ENCODE results near the gene ANTXR1.
A peak's percentile ranks its signal among the peaks of the same experiment; 100 is the strongest.

Gene ANTXR1

GRCh38 chr2:69102041-69102593 is 89.1 kb downstream of the ANTXR1 start:
- no peak for DNase-seq

- DNase-seq, result no peak
Observed at GRCh38 chr2:69103419-69103818, 90.4 kb downstream of the ANTXR1 start.

- no peak for DNase-seq
Observed at GRCh38 chr2:69104261-69104660, 91.3 kb downstream of the ANTXR1 start.

GRCh38 chr2:69109255-69109654 is 96.3 kb downstream of the ANTXR1 start:
- DNase-seq, result no peak

- no peak for DNase-seq
Observed at GRCh38 chr2:69111076-69111475, 98.1 kb downstream of the ANTXR1 start.

- no peak for DNase-seq
Observed at GRCh38 chr2:69113627-69114026, 100.6 kb downstream of the ANTXR1 start.

- DNase-seq, result no peak
Observed at GRCh38 chr2:69114534-69114933, 101.6 kb downstream of the ANTXR1 start.

DNA sequence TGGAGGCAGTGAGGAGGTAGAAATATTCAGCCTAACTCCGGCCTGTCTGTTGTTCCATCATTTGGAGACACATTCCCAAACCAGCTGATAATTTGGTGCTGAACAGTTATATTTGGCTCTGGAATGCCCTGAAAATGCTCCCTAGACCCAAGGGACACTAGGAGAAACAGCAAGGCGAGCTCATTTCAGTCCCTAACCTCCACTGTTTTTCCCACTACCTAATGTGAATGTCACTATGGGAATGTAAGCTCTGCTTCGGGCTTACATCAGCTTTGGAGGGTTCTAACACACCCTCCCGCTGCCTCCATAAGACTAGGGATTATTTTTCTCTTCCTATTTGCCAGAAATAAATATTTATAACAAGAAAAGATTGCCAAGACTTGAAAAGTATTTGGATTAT is 103.5 kb downstream of the ANTXR1 start:
- DNase-seq, result no peak

DNA sequence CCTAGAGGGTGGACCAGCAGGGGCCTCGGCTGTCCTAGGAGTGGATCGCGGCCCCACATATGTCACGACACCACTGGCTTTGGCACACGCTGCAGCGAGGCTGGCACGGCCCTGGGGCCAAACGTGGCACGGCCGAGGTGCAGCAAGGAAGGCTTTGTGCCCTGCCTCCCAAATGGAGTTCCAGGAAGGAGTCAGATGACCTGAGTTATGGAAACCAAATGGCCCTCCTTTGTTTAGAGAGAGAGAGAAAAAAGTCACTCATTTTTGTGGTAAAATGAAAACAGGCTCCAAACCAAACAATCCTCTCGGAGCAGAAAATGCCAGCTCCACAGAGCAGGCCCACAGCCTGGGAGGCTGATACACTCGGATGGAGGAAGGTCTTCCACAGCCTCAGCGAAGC is 105.6 kb downstream of the ANTXR1 start:
- no peak for DNase-seq

GRCh38 chr2:69119104-69119894 is 106.3 kb downstream of the ANTXR1 start:
- DNase-seq, result no peak

DNA sequence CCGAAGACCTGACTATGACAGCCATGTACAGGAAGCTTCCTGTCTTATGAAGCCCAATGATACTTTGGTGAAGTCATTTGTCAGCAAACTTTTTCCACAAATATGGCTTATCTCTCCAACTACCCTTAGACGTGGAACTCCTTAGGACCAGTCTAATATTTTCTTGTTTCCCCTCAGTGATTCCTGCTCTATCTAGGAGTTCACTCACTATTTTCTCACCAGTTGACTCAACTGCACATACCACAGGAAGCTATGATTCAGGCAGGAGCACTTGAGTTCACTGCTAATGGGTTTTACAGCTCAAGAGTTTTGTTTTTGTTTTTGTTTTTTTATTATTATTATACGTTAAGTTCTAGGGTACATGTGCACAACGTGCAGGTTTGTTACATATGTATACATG is 109.3 kb downstream of the ANTXR1 start:
- DNase-seq, result no peak

- DNase-seq, result no peak
Observed at GRCh38 chr2:69123182-69123581, 110.2 kb downstream of the ANTXR1 start.

DNA sequence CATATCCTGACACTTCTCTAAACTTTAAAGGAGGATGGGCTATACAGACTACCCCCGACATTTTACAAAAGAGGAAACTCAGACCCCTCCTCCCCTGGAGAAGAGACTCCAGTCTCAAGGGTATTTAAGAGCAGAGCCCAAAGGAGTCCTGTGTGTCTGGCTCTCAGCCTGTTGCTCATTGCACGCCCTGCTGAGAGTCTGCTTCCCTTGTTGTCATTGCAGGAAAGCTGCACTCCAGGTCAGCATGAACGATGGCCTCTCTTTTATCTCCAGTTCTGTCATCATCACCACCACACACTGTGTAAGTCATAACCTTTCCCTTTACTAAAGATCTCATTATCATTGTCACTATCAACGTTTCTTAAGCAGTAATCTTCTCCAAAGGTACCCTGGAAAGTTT is 111.4 kb downstream of the ANTXR1 start:
- DNase-seq, result no peak

DNA sequence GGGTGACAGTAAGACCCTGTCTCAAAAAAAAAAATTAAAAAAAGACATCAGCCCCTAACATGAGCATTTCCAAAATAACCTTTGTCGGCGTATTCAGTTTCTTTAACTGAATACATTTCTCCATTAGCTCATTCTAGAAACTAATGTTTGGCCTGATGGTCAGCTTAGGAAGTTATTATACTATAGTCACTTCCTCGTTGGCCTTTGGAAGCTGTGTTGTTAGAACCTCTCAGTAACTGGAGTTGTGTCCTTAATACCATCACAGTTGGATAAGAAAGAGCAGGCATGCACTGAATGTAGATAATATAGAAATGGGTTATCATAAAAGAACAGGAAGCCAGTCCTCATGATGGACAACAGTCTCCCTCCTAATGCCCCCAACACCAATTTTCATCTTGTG is 112.8 kb downstream of the ANTXR1 start:
- no peak for DNase-seq

- DNase-seq, result no peak
Observed at GRCh38 chr2:69126341-69126740, 113.4 kb downstream of the ANTXR1 start.

DNA sequence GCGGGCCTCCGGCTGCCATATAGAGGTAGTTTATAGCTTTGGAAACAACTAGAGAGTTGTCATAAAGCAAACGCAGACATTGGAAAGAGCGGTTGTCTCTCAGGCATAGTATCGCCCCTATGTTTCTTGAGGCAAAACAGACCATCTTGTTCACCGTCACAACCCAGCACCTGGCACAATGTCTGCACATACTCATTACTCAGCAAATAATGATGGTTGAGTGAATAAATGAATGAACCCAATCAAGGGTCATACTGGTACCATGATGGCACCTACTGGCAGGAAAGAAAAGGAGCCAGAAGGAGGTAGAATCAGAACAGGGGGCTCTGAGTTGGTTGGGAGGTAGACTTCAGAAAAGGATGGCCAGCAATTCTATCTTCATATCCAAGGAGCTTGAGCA is 118.5 kb downstream of the ANTXR1 start:
- DNase-seq, result no peak

- no peak for DNase-seq
Observed at GRCh38 chr2:69131983-69132675, 119.2 kb downstream of the ANTXR1 start.

DNA sequence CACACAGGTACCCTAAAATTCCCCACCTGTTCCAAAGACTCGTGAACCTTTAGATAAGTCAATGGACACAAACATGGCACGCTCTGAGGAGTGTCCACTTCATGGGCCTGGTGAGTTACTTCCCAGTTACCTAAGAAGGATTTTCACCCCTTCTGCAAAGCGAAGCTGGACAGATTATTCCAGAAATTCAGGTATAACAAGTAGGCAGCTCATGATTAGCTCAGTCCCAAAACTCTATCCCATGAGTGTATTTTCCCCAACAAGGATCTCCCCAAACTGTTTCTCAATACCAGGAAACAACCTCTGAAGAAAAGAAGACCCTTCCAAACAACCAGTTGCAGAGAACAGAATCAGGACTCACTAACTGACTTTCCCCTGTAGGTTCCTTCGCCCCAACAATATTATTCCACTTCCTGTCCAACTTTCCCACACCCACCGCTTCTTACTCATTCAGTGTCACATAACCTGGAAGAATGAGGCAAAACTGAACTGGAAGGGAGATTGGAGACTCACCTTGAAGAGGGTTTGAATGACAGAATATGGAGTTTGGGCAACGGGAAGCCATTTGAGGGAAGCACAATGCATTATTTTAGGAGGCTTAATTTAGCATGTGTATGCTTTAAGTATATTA is 120.1 kb downstream of the ANTXR1 start:
- DNase-seq, result no peak

GRCh38 chr2:69133898-69134297 is 120.9 kb downstream of the ANTXR1 start:
- DNase-seq, result no peak

- DNase-seq, result no peak
Observed at GRCh38 chr2:69134306-69134945, 121.4 kb downstream of the ANTXR1 start.

DNA sequence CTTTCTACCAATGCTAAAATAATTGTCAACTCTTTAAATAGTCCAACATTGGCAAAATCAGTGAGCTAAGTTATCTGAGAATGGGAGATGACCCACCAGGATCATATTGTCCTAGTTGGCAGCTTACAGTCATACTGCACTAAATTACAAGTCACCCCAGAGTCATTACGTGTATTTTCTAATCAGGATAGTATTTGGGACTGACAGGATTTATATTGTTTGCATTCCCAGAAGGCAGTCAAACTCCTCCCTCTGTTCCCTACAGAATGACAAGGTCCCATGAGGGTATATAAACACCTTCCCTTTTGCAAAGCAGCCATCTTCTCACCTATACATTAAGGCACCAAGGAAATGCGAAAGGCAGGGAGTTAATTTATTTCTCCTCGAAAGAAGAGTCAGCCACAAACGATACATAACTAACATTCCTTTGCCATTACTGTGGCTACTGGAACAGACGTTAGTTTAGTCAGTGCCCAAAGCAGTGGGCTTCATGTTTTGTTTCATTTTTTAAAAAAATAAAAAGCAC is 125.3 kb downstream of the ANTXR1 start:
- no peak for DNase-seq

DNA sequence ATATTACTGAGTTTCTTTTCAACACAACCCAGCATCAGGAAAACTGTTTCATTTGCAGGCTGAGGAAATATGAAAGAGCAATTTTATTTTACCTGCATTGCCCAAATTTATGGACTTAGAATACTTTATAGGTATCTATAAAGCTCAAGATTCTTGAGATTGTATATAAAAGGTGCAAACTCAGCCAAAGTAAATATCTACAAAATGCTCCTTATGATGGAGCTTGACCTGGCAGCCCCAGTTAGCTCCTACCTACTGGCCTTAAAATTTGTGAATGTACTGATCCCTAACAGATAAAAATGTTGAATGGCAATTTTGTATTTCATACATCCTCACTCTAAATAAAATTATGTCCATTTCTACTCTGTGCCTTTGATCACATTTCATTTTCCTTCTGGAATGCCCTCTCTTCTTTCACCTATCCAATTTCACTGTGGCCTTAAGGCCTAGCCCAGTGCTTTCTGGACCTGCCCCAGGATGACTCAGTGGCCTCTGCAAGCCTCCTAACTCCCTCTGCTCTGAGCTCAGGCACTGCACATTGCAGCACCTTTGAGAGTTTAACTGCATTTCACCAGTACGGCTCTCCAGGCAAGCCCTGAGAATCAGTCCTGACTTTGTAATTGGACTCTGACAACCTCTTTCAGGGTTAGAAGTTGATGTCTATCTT is 125.9 kb downstream of the ANTXR1 start:
- peak; percentile 35 for DNase-seq

Data from T1000 (cell line).